ENCODE results near the gene RGMB.

RGMB gene

DNA sequence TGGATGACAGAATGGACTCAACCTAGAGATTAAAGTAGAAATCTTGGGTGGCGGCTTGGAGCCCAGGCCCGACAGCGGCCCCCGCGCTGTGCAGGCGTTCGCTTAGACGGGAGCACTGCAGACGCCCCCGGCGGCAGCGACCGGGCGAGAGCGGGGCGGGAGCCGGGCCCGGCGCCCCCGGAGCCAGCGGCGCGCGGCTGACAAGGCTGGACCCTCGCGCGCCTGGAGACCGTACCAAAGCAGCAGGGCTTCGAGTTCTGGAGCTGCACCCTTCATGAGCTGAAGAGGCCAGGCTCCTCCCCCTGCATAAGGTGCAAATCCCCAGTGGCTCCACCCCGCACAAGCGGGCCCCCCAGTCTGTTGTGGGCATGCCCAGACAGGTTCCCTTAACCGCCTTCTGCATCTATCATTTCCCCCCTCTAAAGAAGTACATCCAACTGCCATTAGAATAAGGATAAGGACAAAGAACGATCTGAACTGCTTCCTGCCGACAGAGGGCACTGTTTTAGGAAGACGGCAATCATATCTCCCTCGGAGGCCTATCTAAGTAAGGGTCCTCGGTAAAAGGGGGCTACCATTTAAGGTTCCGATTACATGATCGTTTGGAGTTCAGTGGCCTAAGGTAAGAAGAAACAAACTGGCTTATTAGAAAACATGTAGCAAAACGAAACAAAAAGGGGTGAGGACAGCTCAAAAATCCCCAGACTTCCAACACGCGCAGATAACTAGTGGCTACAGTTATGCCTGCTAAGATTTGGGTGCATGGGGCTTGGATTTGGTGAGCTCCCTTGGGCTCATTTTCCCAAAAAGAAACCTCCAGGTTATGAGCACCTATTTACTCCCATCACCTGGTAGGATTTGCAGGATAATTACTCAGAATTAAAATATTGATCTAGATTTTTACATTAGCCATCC lies 66.3 kb downstream of the RGMB start:
- DNase-seq, result peak; percentile 36

DNA sequence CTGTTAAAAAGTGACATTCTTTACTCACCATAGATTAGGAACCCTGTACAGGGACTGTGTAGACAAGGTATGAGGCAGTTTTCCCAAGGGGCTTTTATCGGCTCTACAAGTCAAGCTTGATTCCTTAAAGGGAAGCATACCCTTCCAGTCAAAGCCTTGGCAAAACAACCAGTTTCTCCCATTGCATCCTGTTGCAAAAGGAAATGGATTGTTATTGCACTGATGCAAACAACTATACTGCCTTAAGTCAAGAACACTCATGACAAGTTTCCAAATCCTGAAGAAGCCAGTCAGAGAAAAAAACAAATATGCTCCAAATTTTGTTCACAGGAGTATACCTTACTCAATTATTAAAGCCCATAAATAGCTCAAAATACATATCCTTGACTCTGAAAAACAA lies 67.5 kb downstream of the RGMB start:
- DNase-seq, result no peak

DNA sequence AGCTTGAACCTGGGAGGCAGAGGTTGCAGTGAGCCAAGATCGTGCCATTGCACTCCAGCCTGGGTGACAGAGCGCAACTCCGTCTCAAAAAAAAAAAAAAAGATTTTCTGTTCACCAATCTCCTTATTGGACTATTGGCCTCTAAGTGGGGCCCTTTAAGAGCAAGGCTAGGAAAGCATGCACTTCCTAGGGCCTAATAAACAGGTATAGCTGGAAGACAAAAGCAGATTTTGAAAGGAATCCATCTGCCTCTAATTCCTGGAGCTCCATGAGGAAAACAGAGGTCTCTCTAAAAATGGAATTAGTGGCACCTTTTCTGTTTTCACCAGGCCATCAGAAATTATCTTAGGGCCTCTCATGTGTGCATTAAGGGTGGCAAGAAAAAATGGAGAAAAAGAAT lies 70.0 kb downstream of the RGMB start:
- DNase-seq, result no peak

DNA sequence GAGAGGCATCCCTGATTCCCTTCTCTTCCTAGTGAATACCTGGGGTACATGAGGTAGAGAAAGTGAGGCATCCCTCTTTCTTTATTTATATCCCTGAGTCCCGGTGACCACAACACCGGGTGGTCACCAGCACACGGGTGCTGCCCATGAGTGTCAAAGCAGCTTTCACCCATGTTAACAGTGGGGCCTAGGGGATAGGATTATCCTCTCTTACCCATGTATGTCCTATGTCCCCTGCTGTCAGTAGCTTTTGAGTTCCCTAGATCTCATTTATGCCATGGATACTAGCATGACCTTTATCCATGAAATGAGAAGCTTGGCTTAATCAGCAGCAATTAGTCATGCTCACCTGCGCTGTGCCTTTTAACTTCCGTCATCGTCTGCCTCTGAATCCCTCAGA lies 71.4 kb downstream of the RGMB start:
- no peak for DNase-seq

DNA sequence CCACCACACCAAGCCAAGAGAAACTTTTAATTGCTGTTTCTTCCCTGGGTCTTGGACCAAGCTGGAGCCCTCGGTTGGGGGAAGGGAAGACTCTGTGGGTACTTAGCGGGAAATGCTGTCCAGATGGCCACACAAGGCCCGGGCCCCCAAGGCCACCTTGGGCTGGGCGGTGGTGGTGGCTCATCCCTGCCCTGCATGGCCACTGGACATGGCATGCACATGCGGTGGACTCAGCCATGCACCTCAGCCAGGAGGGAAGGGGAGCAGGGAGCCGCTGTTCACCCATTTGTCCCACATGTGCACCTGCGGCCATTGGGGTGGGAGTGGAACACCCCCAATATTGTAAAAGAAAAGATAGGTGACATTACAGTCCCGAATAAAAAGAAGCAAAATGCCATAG lies 72.4 kb downstream of the RGMB start:
- DNase-seq, result no peak

All from NCI-H2029 treated with DMSO at 0.1 percent for 48 hours (cell line).